Endothelial cell of umbilical vein (primary cell): Measurements from ENCODE around the gene RNU5D-1. TPM values are rescaled to one million over a fixed set of nuclear protein-coding genes. Genes with fewer than 3 reads are reported as not detected.

Experiments
- BruUV-seq: library from RNA; stranded (reverse); fragments of 400-500 nt; replicated peaks from 2 replicates; lab custom pipeline; 2021; lab: Mats Ljungman, UMichigan
- CTCF ChIA-PET: fragments of 300-600, 350-600 bp; sonication (Branson Sonifier 250); formaldehyde crosslinking; loops from one replicate; lab custom pipeline; 2021; ENCODE audit warnings: antibody characterized with exemption, inconsistent platforms; lab: Charles Lee
- POLR2A ChIA-PET: fragments of 300-600, 350-600 bp; sonication (Branson Sonifier 250); formaldehyde crosslinking; loops from one replicate; lab custom pipeline; 2021; ENCODE audit warnings: antibody characterized with exemption, inconsistent platforms; lab: Charles Lee
- DNase-seq: peaks from one replicate; pipeline ENCODE4 v3.0.0-alpha.2; 2011; ENCODE audit warnings: low read depth, low spot score
- FAIRE-seq: peaks from 2 replicates; lab custom pipeline; 2011; peaks lifted over from hg19 to GRCh38; lab: Jason Lieb, UNC
- H2AFZ ChIP-seq: 2 replicates; pipeline ENCODE4 v1.6.0; 2012; ENCODE audit warnings: low read depth, low read length, control low read depth, inconsistent platforms
- H3K27ac ChIP-seq: 2 replicates; pipeline ENCODE4 v1.5.1; 2011; ENCODE audit warnings: low read depth, mild to moderate bottlenecking, control low read depth, low read length, moderate library complexity; ENCODE audit not compliant: insufficient read depth
- H3K27me3 ChIP-seq, 2 experiments: 2 replicates each; pipeline versions ENCODE4 v1.6.0 to v1.6.1; 2011; ENCODE audit warnings: low read length in 2 of 2, mixed read lengths in 1 of 2; ENCODE audit not compliant: control insufficient read depth in 2 of 2, insufficient read depth in 2 of 2
- H3K36me3 ChIP-seq, 2 experiments: 2 replicates in 1 of 2; 3 replicates in 1 of 2; pipeline ENCODE4 v1.5.1; 2011; ENCODE audit warnings: low read length in 2 of 2, mild to moderate bottlenecking in 1 of 2, moderate library complexity in 1 of 2; ENCODE audit not compliant: control insufficient read depth in 2 of 2, insufficient read depth in 2 of 2; ENCODE audit errors: extremely low read depth in 1 of 2
- H3K4me1 ChIP-seq: 3 replicates; pipeline ENCODE4 v1.5.1; 2011; ENCODE audit warnings: mild to moderate bottlenecking, low read length; ENCODE audit not compliant: control insufficient read depth, insufficient read depth; ENCODE audit errors: extremely low read depth
- H3K4me2 ChIP-seq: 2 replicates; pipeline ENCODE4 v1.6.1; 2011; ENCODE audit warnings: low read length, control low read depth, mixed read lengths; ENCODE audit not compliant: insufficient read depth
- H3K4me3 ChIP-seq, 3 experiments: fragments of 200-600 bp in 1 of 3; sonication (generic), shearing (Covaris generic) in 1 of 3; replicated peaks in 1 of 3; 2 replicates each; pipeline ENCODE4 v1.5.1; 2011 to 2016; ENCODE audit warnings: control low read depth in 3 of 3, low read length in 3 of 3, mild to moderate bottlenecking in 2 of 3, inconsistent platforms in 1 of 3, low read depth in 1 of 3, moderate library complexity in 1 of 3; ENCODE audit not compliant: insufficient read depth in 1 of 3
- H3K79me2 ChIP-seq: 2 replicates; pipeline ENCODE4 v1.6.0; 2012; ENCODE audit warnings: low read length, inconsistent platforms; ENCODE audit not compliant: control insufficient read depth, insufficient read depth
- H3K9ac ChIP-seq: replicated peaks from 2 replicates; pipeline ENCODE3; 2011; ENCODE audit warnings: low read length, control low read depth; ENCODE audit not compliant: insufficient read depth; ENCODE audit errors: extremely low read depth
- H3K9me1 ChIP-seq: replicated peaks from 3 replicates; pipeline ENCODE4 v1.6.0; 2011; ENCODE audit warnings: mild to moderate bottlenecking, low read length; ENCODE audit not compliant: control insufficient read depth, insufficient read depth; ENCODE audit errors: extremely low read depth
- H3K9me3 ChIP-seq: replicated peaks from 2 replicates; pipeline ENCODE4 v1.5.1; 2012; ENCODE audit warnings: low read length, inconsistent platforms; ENCODE audit not compliant: control insufficient read depth, insufficient read depth
- H4K20me1 ChIP-seq: replicated peaks from 2 replicates; pipeline ENCODE3; 2011; ENCODE audit warnings: mild to moderate bottlenecking, low read length; ENCODE audit not compliant: control insufficient read depth, insufficient read depth; ENCODE audit errors: extremely low read depth
- CTCF ChIP-seq, 2 donors: IDR thresholded peaks; 1 replicate in 1 of 2; 2 replicates in 1 of 2; pipeline ENCODE4 v1.5.1; 2011; ENCODE audit warnings: low read length in 2 of 2, mild to moderate bottlenecking in 2 of 2, moderate library complexity in 2 of 2, control low read depth in 1 of 2, inconsistent platforms in 1 of 2, low read depth in 1 of 2; ENCODE audit not compliant: insufficient read depth in 1 of 2; ENCODE audit errors: extremely low read depth in 1 of 2
- EZH2 ChIP-seq: IDR thresholded peaks from 2 replicates; pipeline ENCODE4 v1.6.1; 2012; ENCODE audit warnings: borderline replicate concordance, low read depth, mild to moderate bottlenecking, moderate library complexity, low read length, inconsistent platforms; ENCODE audit not compliant: severe bottlenecking
- FOS ChIP-seq: IDR thresholded peaks from 2 replicates; pipeline ENCODE4 v1.6.1; 2011; ENCODE audit warnings: mild to moderate bottlenecking, low read length, moderate library complexity, borderline replicate concordance; ENCODE audit not compliant: insufficient read depth
- GATA2 ChIP-seq: IDR thresholded peaks from 2 replicates; pipeline ENCODE4 v1.7.0; 2011; ENCODE audit warnings: low read depth, mild to moderate bottlenecking, moderate library complexity, mixed read lengths, low read length; ENCODE audit not compliant: insufficient read length, insufficient read depth
- JUN ChIP-seq: IDR thresholded peaks from 2 replicates; pipeline ENCODE4 v1.6.1; 2011; ENCODE audit warnings: borderline replicate concordance, low read depth; ENCODE audit not compliant: insufficient read length, insufficient read depth
- MAX ChIP-seq: IDR thresholded peaks from 2 replicates; pipeline ENCODE4 v1.6.1; 2011; ENCODE audit not compliant: insufficient read depth, insufficient read length
- MYC ChIP-seq: IDR thresholded peaks from one replicate; pipeline ENCODE4 v1.6.1; 2011; ENCODE audit warnings: mild to moderate bottlenecking, low read depth, low read length
- POLR2A ChIP-seq: IDR thresholded peaks from 2 replicates; pipeline ENCODE4 v1.6.1; 2012; ENCODE audit warnings: low read depth, mild to moderate bottlenecking, control low read depth, low read length
- POLR2AphosphoS5 ChIP-seq: IDR thresholded peaks from 2 replicates; pipeline ENCODE4 v1.6.1; 2012; ENCODE audit warnings: low read depth, mild to moderate bottlenecking, control low read depth, low read length, moderate library complexity; ENCODE audit not compliant: insufficient read depth
- dilution Hi-C: fragments of 300-500 bp; cut with MboI; formaldehyde crosslinking; loops from one replicate; pipeline ENCODE4 v1.15.0; 2019; ENCODE audit warnings: low sequenced_read_pairs; ENCODE audit not compliant: extremely low pct_ligation_motif_present
- intact Hi-C: fragments of 100-400 bp; cut with micrococcal nuclease; formaldehyde crosslinking; loops from one replicate; pipeline ENCODE4 v1.10.0; 2022
- polyA plus RNA-seq, 4 experiments: library from polyadenylated mRNA; depleted of rRNA in 3 of 4; stranded (reverse) in 3 of 4; unstranded in 1 of 4; fragments of >200 nt; gene quantifications; 2 replicates each; pipeline versions ENCODE4 v1.2.1 to v1.2.3, GENCODE V29; 2011 to 2012; ENCODE audit warnings: missing spikeins in 1 of 4
- total RNA-seq: library from RNA; stranded (reverse); gene quantifications from 2 replicates; pipeline ENCODE4 v1.2.3, GENCODE V29; 2021

The RNU5D-1 gene
- total and polyA plus RNA-seq, 2 donors (not counting 3 experiments of a cell fraction or from before 2014, with no cell fraction given) = not detected

- FAIRE-seq (no peak), DNase-seq (no peak)
- H3K27ac ChIP-seq = no peak overlapping the region
- TF ChIP-seq MYC (no peak), EZH2 (no peak), CTCF (IDR thresholded peaks at IDR 0.05; ENCODE audit: extremely low read depth in 1 of 2, insufficient read depth in 1 of 2, low read depth in 1 of 2, low read length in 2 of 2) (no peak), POLR2A (no peak), POLR2AphosphoS5 (no peak), GATA2 (no peak), MAX (no peak), FOS (no peak), JUN (no peak)
- dilution Hi-C loops (no loop called here), intact Hi-C loops (no loop called here)
- H3K4me1 ChIP-seq = no peaks in the 10 kb centered on the region
- H4K20me1 ChIP-seq = no peaks in the 10 kb centered on the region
- no peaks in the 10 kb centered on the region for H3K36me3 ChIP-seq
- H3K79me2 ChIP-seq = no peaks in the 10 kb centered on the region
- no peak overlapping the region for H3K9ac ChIP-seq
- no peak overlapping the region for H3K4me2 ChIP-seq
- H2AFZ ChIP-seq = no peak overlapping the region
- ChIA-PET POLR2A (no interaction called here), CTCF (no interaction called here)
- H3K9me3 ChIP-seq = no peaks in the 10 kb centered on the region
- no peaks in the 10 kb centered on the region for H3K27me3 ChIP-seq
- no peak overlapping the region for H3K4me3 ChIP-seq
- BruUV-seq = no TSS peak
- no peaks in the 10 kb centered on the region for H3K9me1 ChIP-seq
Observed at GRCh38 chr1:44724296-44724954, 6.5 kb downstream of the RNU5D-1 start.
